ENCODE results near the gene STAU1.

Gene STAU1

GRCh38 chr20:49231471-49231870, 43.3 kb upstream of the STAU1 start:
- no peaks in the 10 kb centered on the region for H3K27me3 ChIP-seq (replicated peaks; ENCODE audit: control insufficient read depth, insufficient read depth, low read length)
- peaks cover 39% of the 10 kb centered on the region for H3K36me3 ChIP-seq (ENCODE audit: control insufficient read depth, insufficient read depth, low read length)

GRCh38 chr20:49230561-49231133, 42.5 kb upstream of the STAU1 start:
- Histone ChIP-seq H3K27me3 (replicated peaks; ENCODE audit: control insufficient read depth, insufficient read depth, low read length) (no peaks in the 10 kb centered on the region), H3K36me3 (ENCODE audit: control insufficient read depth, insufficient read depth, low read length) (peaks cover 37% of the 10 kb centered on the region), H3K4me3 (replicated peaks; ENCODE audit: low read depth, low read length) (no peak overlapping the region)
- TF ChIP-seq CTCF (IDR thresholded peaks at IDR 0.05; ENCODE audit: insufficient read depth, low read length, poor library complexity, severe bottlenecking) = no peak
- no peak for DNase-seq (ENCODE audit: extremely low read depth, insufficient read length)

More at GRCh38 chr20:49231471-49231870, 43.3 kb upstream of the STAU1 start:
- no peak for DNase-seq (ENCODE audit: extremely low read depth, insufficient read length)
- H3K4me3 ChIP-seq (replicated peaks; ENCODE audit: low read depth, low read length) = no peak overlapping the region
- TF ChIP-seq CTCF (IDR thresholded peaks at IDR 0.05; ENCODE audit: insufficient read depth, low read length, poor library complexity, severe bottlenecking) = no peak

- H3K36me3 ChIP-seq (ENCODE audit: control insufficient read depth, insufficient read depth, low read length) = peaks cover 35% of the 10 kb centered on the region
- no peak overlapping the region for H3K4me3 ChIP-seq (replicated peaks; ENCODE audit: low read depth, low read length)
- DNase-seq (ENCODE audit: extremely low read depth, insufficient read length) = no peak
- TF ChIP-seq CTCF (IDR thresholded peaks at IDR 0.05; ENCODE audit: insufficient read depth, low read length, poor library complexity, severe bottlenecking) = no peak
- H3K27me3 ChIP-seq (replicated peaks; ENCODE audit: control insufficient read depth, insufficient read depth, low read length) = no peaks in the 10 kb centered on the region
Measured at GRCh38 chr20:49230021-49230420, 41.9 kb upstream of the STAU1 start.

GRCh38 chr20:49229381-49229780, 41.2 kb upstream of the STAU1 start:
- Histone ChIP-seq H3K36me3 (ENCODE audit: control insufficient read depth, insufficient read depth, low read length) (peaks cover 36% of the 10 kb centered on the region), H3K27me3 (replicated peaks; ENCODE audit: control insufficient read depth, insufficient read depth, low read length) (no peaks in the 10 kb centered on the region), H3K4me3 (replicated peaks; ENCODE audit: low read depth, low read length) (no peak overlapping the region)
- TF ChIP-seq CTCF (IDR thresholded peaks at IDR 0.05; ENCODE audit: insufficient read depth, low read length, poor library complexity, severe bottlenecking) = no peak
- no peak for DNase-seq (ENCODE audit: extremely low read depth, insufficient read length)

- Histone ChIP-seq H3K36me3 (ENCODE audit: control insufficient read depth, insufficient read depth, low read length) (peaks cover 35% of the 10 kb centered on the region), H3K4me3 (replicated peaks; ENCODE audit: low read depth, low read length) (no peak overlapping the region), H3K27me3 (replicated peaks; ENCODE audit: control insufficient read depth, insufficient read depth, low read length) (no peaks in the 10 kb centered on the region)
- no peak for TF ChIP-seq CTCF (IDR thresholded peaks at IDR 0.05; ENCODE audit: insufficient read depth, low read length, poor library complexity, severe bottlenecking)
- no peak for DNase-seq (ENCODE audit: extremely low read depth, insufficient read length)
Measured at GRCh38 chr20:49228676-49229075, 40.5 kb upstream of the STAU1 start.

GRCh38 chr20:49225896-49226295, 37.8 kb upstream of the STAU1 start:
- no peak overlapping the region for H3K4me3 ChIP-seq (replicated peaks; ENCODE audit: low read depth, low read length)
- DNase-seq (ENCODE audit: extremely low read depth, insufficient read length) = no peak
- no peak for TF ChIP-seq CTCF (IDR thresholded peaks at IDR 0.05; ENCODE audit: insufficient read depth, low read length, poor library complexity, severe bottlenecking)
- no peaks in the 10 kb centered on the region for H3K27me3 ChIP-seq (replicated peaks; ENCODE audit: control insufficient read depth, insufficient read depth, low read length)
- peaks cover 32% of the 10 kb centered on the region for H3K36me3 ChIP-seq (ENCODE audit: control insufficient read depth, insufficient read depth, low read length)

All from GM06990 (cell line).